GM18873 (cell line): ENCODE data around the gene FYN.
"Not testable (repeated sequence)": the region's sequence is repeated elsewhere in the genome, so short reads cannot be mapped to it uniquely, and the experiment has no call there.

Experiments used
- ATAC-seq: cut with Tn5 transposase; IDR thresholded peaks from one replicate; pipeline ENCODE4 v1.9.1; 2021; ENCODE audit warnings: mild to moderate bottlenecking, moderate library complexity, moderate number of reproducible peaks; ENCODE audit not compliant: unreplicated experiment, low FRiP score

The FYN gene

GRCh38 chr6:111651185-111652034 is 221.8 kb downstream of the FYN start:
- no peak for ATAC-seq

GRCh38 chr6:111650049-111650448 is 223.2 kb downstream of the FYN start:
- ATAC-seq, result no peak

- no peak for ATAC-seq
These were observed 225.2 kb downstream of the FYN start for GRCh38 chr6:111648100-111648499.

GRCh38 chr6:111646942-111647341 is 226.3 kb downstream of the FYN start:
- ATAC-seq, result no peak

GRCh38 chr6:111646034-111646433 is 227.2 kb downstream of the FYN start:
- no peak for ATAC-seq

- ATAC-seq, result no peak
These were observed 228.3 kb downstream of the FYN start for GRCh38 chr6:111644893-111645430.

GRCh38 chr6:111642463-111643158 is 230.6 kb downstream of the FYN start:
- no peak for ATAC-seq

GRCh38 chr6:111639266-111639665 is 234.0 kb downstream of the FYN start:
- ATAC-seq, result no peak

GRCh38 chr6:111634981-111635380 is 238.3 kb downstream of the FYN start:
- ATAC-seq, result not testable (repeated sequence)

GRCh38 chr6:111633822-111634221 is 239.4 kb downstream of the FYN start:
- ATAC-seq, result no peak

GRCh38 chr6:111632468-111633247 is 240.6 kb downstream of the FYN start:
- no peak for ATAC-seq

GRCh38 chr6:111631903-111632460 is 241.3 kb downstream of the FYN start:
- no peak for ATAC-seq

GRCh38 chr6:111631018-111631417 is 242.2 kb downstream of the FYN start:
- no peak for ATAC-seq

- no peak for ATAC-seq
These were observed 245.0 kb downstream of the FYN start for GRCh38 chr6:111628142-111628850.

GRCh38 chr6:111626441-111626840 is 246.8 kb downstream of the FYN start:
- ATAC-seq, result no peak

GRCh38 chr6:111625461-111626391 is 247.5 kb downstream of the FYN start:
- ATAC-seq, result no peak

GRCh38 chr6:111625099-111625416 is 248.2 kb downstream of the FYN start:
- ATAC-seq, result no peak

- ATAC-seq, result no peak
These were observed 248.7 kb downstream of the FYN start for GRCh38 chr6:111624401-111625098.
